Measurements from ENCODE around the gene SRRD.

- TF ChIP-seq CTCF (IDR thresholded peaks at IDR 0.05), result no peak
- TF ChIP-seq POLR2A (IDR thresholded peaks at IDR 0.05), result no peak
- TF ChIP-seq POLR2AphosphoS5 (IDR thresholded peaks at IDR 0.05), result no peak
- TF ChIP-seq EP300 (IDR thresholded peaks at IDR 0.05), result no peak
Measured at GRCh38 chr22:26485806-26486390, 2.2 kb downstream of the SRRD start.

Measured in suprapubic skin (tissue), 4 donors.